NCI-H2107 (cell line): ENCODE results near the gene KDELR3.
"Not testable (repeated sequence)": the region's sequence is repeated elsewhere in the genome, so short reads cannot be mapped to it uniquely, and the experiment has no call there.

Experiments used
- DNase-seq: peaks from one replicate; lab custom pipeline; 2025; lab: John Stamatoyannopoulos, UW

KDELR3 gene

DNA sequence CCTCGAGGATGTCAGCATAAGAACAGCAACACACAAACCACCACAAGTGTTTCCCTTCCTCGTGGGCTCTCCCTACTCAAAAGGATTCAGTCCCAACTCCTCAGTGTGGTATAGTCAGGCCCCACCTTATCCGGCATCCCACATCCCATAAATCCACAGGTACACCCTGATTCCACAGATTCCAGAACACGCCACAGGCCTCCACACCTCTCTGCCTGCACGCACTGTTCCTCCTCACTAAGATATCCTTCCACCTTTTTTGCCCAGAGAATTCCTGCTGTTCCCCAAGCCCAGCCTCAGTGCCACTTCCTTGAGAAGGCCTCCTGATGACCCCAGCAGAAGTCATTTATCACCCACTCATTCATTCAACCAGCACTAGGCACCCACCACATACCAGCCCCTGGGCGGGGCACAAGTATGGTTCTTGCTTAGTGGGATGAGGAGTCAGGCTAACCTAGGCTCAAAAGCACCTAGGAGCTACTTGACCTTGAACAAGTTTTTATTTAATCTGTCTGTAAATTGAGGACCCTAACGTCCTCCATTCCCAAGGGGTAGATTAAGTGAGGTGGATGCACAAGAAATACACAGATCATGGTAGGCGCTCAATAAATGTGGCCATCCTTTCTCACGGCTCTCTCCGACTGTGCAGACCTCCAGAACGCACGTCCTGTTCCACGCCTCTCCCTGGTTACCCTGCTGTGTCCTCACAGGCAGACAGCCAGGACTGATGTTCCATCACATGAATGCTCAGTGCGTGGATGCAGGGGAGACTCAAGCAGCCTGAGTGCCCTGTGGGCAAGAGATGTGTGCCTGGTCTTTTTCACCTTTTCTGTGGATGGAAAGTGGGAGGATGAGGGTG lies 10.8 kb upstream of the KDELR3 start:
- no peak for DNase-seq

GRCh38 chr22:38460426-38460840 lies 7.5 kb upstream of the KDELR3 start:
- no peak for DNase-seq

GRCh38 chr22:38461057-38461413 lies 6.9 kb upstream of the KDELR3 start:
- DNase-seq: no peak

DNA sequence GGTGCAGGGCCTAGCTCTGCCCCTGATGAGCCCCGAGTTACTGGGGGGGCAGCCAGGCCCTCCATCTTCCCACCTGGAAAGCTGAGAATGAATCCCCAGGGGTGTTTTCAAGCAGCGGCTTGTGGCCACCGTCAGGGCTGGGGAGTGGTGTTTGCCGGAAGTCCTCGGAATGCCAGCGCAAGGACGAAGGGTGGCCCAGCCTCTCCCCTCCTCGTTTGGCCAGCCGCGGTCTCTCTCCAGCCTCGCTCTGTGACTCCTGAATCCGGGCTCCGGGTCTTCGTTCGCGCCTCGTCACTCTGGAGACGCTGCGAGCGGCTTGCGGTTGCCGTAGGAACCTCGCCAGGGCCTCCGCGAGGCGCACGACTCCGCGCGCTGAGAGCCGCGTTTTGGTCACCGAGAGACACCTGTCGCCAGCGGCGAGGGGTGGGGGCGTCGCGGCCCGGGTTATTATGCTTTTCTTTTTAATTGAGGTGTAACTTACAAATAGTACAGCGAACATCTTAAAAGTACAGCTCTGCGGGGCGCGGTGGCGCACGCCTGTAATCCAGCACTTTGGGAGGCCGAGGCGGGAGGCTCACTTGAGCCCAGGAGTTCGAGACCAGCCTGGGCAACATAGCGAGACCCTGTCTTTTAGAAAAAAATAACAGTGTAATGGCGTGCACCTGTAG lies 6.3 kb upstream of the KDELR3 start:
- peak; percentile 61 for DNase-seq

GRCh38 chr22:38462960-38463784 lies 4.7 kb upstream of the KDELR3 start:
- no peak for DNase-seq

- no peak for DNase-seq
These were observed 2.8 kb upstream of the KDELR3 start for GRCh38 chr22:38464992-38465672.

DNA sequence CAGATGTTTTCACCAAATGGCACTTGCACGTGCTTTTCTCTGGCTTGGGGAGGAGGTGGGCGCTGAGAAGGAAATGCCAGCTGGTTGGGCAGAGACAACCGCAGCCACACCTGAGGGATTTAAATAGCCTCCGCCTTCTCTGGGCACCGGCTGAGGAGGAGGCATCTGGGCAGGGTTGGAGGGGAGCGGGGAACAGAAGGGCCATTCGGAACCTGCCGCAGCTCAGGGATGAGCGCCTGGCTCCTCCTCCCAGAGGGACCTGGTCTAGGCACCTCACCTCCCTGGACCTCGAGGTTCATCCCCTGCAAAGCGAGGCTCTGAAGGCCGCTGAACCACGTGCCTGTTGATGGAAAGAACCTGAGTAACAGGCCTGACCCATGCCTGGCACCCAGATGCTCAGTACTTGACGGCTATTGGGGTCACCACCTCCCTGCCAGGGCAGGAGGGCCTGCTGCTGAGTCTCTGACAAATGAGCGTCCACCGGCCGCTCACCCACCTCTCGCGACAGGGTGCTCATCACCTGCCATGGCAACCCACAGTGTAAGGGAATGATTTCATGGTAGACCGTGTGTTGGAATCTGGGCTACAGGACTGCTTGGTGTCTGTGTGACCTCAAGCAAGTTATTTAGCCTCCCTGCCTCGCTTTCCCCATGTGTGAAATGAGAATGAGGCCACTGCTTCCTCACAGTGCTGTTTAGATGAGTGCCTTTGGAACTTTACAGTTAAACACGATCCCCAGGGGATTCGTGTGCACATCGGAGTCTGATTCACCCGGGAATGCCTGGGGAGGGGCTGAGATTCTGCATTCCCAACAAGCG lies 2.0 kb upstream of the KDELR3 start:
- no peak for DNase-seq

DNA sequence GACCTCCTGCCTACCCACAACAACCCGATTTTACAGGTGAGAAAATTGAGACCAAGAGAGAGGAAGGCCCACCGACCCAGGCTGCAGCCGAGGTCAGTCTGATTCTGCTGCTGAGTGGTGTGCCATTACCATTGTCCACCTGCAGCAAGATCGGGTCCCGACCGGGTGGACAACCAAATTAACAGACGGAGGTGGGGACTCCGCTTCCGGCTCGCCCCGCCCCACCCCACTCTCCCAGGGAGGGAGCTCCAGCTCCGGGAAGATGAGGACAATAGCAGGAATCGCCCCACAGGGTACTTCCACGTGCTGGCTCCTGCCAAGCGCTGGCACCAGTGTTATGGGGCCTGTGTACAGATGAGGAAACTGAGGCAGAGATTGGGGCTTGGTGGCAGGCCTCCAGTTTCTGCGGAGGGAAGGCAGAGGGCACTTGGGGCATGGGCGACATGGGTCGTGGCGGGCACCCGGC lies 425 bp upstream of the KDELR3 start:
- no peak for DNase-seq

DNA sequence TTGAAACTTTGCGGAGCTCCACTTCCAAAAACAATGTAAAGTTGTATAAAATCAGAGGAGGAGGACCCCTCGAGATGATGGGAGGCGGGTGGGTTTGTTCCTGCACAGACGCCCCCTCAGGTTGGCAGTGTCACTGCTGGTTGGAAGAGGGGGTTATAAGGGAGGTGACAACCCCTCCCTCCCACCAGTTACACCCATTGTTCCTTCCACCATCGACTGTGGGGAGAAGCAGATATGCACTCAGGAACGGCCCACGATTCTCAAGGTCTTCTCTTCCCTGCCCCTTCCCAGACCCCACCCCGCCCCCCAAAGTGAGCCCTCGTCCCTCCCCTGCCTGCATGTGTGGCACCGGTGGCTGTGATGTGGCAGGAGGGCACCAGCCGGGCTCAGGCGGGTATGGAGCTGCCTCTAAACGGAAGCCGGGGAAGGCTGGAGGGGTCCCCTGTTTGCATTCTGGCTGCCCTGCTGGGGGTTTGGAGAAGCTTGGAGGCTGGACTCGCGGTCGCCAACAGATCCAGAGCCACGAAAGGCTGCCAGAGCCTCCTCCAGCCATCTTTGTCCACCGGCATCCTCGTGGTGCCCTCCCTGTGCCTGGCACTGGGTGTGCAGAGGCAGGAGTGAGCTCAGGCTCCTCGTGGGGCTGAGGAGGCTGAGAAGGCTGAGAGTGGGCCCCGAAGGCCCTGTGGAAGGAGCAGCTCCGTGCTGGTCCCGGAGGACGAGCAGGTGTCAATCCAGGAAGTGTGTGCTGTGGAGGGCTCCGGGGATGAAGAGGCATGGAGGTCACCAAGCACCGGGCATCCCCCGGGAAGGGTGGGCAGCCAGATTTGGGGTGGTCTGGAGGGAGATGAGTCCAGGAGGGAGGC lies 778 bp downstream of the KDELR3 start:
- DNase-seq: no peak

GRCh38 chr22:38469306-38469781 lies 1.4 kb downstream of the KDELR3 start:
- DNase-seq: no peak

DNA sequence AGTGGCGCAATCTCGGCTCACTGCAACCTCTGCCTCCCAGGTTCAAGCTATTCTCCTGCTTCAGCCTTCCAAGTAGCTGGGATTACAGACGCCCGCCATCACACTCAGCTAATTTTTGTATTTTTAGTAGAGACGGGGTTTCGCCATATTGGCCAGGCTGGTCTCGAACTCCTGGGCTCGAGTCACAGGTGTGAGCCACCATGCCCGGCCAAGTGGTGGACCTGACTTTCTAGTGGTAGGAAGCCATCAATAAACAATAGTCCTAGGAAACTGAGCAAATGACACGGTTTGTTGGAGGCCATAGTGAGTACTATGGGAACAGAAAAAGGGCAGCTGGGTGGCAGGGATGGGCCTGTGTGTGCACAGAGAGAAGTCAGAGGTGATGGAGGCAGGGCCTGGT lies 2.3 kb downstream of the KDELR3 start:
- not testable (repeated sequence) for DNase-seq

DNA sequence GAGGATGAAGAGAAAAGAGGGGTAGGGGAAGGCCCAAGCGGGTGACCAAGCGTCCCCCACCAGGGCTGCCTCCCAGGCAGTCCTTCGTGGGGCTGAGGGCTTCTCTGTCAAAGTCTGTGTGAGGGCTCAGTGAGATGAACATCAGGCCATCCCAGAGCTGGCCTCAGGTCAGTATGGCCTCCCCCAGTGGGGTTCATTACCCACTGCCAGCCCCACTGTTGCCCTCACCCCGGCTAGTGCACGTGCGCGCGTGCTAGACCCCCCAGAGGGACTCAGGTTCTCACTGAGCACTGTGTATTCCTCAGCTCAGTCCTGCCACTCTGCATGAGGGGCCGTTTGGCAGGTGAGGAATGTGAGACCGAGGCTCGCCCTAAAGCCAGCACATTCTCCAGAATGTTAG lies 3.3 kb downstream of the KDELR3 start:
- no peak for DNase-seq

DNA sequence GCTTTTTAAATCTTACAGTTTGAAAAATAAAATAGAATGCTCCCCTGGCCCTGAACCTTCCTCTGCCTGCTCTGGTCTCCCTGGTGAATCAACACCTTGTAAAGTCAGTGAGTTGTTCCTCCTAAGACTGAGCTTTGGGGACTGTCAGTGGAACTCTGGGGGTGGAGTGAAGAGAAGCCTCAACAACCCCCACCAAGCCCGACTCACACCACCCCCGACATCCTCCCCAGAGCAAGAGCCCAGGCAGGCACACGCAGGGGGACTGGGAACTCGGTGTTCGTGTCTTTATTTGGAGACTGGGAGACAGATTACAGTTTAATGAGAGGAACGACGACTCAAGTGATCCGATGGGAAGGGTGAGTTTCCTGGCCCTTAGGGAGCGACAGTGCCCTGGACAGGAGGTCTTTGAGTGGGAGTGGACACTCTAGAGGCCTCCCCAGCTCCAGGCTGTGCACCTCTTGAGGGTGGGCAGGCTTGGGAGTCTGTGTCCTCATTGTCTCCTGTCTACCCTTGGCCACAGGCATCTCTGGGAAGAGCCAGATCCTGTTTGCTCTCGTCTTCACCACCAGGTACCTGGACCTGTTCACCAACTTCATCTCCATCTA lies 6.2 kb downstream of the KDELR3 start:
- no peak for DNase-seq

GRCh38 chr22:38477585-38477984 lies 9.7 kb downstream of the KDELR3 start:
- DNase-seq: no peak

- no peak for DNase-seq
These were observed 11.4 kb downstream of the KDELR3 start for GRCh38 chr22:38479096-38479837.

DNA sequence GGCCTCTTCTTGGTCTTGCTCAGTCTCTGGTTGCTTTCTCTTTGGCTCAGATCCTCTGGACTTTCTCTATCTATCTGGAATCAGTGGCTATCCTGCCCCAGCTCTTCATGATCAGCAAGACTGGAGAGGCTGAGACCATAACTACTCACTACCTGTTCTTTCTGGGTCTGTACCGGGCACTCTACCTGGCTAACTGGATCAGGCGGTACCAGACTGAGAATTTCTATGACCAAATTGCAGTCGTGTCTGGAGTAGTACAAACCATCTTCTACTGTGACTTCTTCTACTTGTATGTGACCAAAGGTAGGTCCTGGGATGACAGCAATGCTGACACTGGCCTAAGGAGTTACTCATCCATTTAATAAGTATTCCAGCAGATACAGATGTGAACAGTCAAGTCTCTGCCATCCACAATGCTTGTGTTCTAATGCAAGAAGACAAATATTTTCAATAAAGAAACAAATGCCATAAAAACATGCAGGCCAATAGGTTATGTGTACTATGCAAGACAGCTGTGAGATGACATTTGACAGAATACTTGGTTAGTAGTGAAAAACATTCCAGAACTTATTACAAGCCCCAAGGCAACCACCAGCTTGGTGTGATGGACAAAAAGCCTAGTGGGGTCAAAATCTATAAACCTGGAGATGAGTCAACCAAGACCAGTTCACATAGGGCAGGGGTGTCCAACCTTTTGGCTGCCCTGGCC lies 13.4 kb downstream of the KDELR3 start:
- no peak for DNase-seq

DNA sequence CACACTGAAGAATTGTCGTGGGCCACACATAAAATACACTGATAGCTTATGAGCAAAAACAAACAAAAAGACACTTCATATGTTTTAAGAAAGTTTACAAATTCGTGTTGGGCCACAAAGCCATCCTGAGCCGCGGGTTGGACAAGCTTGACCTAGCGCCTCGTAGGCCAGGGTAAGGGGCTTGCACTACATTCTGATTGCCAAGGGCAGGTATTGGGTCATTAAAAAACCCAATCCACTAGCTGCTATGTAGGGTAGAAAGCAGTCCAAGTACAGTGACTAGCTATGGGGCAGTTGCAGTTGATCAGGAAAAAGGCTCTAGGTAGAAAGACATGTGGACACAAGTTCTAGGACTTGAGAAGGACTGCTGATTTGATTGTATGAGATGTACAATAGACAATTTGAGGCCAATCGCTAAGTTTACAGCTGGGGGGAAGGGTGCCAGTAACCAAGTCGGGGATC lies 14.0 kb downstream of the KDELR3 start:
- DNase-seq: no peak

GRCh38 chr22:38482662-38483308 lies 14.9 kb downstream of the KDELR3 start:
- DNase-seq: no peak
